IPS-NIHi7 (cell line): ENCODE results near the gene GIT1.

Source experiments
- DNase-seq: peaks from one replicate; pipeline ENCODE4 v3.0.0; 2012; ENCODE audit warnings: mixed read lengths; ENCODE audit errors: extremely low spot score

Gene GIT1

GRCh38 chr17:29615492-29616299 is 26.2 kb upstream of the GIT1 start:
- peak; percentile 84 for DNase-seq

- no peak for DNase-seq
Measured at GRCh38 chr17:29615048-29615385, 25.6 kb upstream of the GIT1 start.

- DNase-seq = no peak
Measured at GRCh38 chr17:29614349-29615047, 25.1 kb upstream of the GIT1 start.

- DNase-seq = no peak
Measured at GRCh38 chr17:29613856-29614255, 24.4 kb upstream of the GIT1 start.

- DNase-seq = peak; percentile 85
Measured at GRCh38 chr17:29613352-29613837, 23.9 kb upstream of the GIT1 start.

GRCh38 chr17:29612404-29613280 is 23.2 kb upstream of the GIT1 start:
- DNase-seq = no peak

- no peak for DNase-seq
Measured at GRCh38 chr17:29612094-29612403, 22.6 kb upstream of the GIT1 start.

GRCh38 chr17:29611351-29612093 is 22.1 kb upstream of the GIT1 start:
- DNase-seq = no peak

- no peak for DNase-seq
Measured at GRCh38 chr17:29610395-29610794, 20.9 kb upstream of the GIT1 start.

- no peak for DNase-seq
Measured at GRCh38 chr17:29608986-29609385, 19.5 kb upstream of the GIT1 start.

- DNase-seq = no peak
Measured at GRCh38 chr17:29607557-29608195, 18.2 kb upstream of the GIT1 start.

GRCh38 chr17:29603109-29603674 is 13.7 kb upstream of the GIT1 start:
- DNase-seq = no peak

GRCh38 chr17:29597361-29598172 is 8.1 kb upstream of the GIT1 start:
- no peak for DNase-seq

- DNase-seq = no peak
Measured at GRCh38 chr17:29596811-29597210, 7.4 kb upstream of the GIT1 start.

- DNase-seq = no peak
Measured at GRCh38 chr17:29595943-29596774, 6.7 kb upstream of the GIT1 start.

- no peak for DNase-seq
Measured at GRCh38 chr17:29595107-29595942, 5.9 kb upstream of the GIT1 start.

GRCh38 chr17:29594519-29595090 is 5.2 kb upstream of the GIT1 start:
- no peak for DNase-seq
